ENCODE measurements around the gene CTNND2.
"Not testable (repeated sequence)": the region's sequence is repeated elsewhere in the genome, so short reads cannot be mapped to it uniquely, and the experiment has no call there.

Gene CTNND2

DNA sequence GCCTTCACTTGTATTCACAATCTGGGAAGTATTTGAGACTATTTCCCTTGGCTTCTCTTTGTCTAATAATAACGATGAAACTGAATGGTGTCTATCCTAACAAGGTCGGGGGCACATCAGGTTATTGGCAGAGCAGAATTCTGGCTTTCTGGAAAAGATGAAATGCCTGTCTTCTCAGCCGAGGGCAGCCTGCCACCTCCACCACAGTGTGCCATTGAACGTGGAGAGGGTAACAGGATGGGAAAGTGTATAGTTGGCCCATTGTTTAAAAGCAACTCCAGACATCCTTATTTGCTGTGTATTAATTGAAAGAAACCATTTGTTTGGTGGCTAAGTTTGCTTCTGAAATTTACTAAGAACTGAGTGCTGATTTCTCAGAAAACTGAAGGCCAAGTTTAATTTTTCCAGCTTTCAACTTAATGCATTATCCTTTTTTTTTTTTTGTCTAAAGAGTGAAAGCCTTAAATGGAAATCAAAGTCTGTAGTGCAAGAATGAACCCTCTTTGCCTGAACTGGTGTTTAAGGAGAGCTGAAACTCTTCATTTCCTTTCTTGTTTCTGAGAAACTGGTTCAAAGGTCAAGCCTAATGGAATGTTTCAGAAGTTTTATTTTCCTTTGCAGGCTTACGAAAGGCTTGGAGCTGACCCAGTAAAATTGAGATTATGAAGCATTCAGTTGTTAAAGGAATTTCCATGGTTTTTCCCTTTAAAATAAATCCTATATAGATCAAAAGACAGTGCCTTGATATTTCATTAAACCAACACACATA is 579.5 kb downstream of the CTNND2 start:
- no peak for DNase-seq (ENCODE audit: low read depth)
- no peak overlapping the region for H3K4me3 ChIP-seq (ENCODE audit: low read depth, low read length)
- no peak for TF ChIP-seq CTCF (IDR thresholded peaks at IDR 0.05; ENCODE audit: low read depth, low read length, missing control alignments)

DNA sequence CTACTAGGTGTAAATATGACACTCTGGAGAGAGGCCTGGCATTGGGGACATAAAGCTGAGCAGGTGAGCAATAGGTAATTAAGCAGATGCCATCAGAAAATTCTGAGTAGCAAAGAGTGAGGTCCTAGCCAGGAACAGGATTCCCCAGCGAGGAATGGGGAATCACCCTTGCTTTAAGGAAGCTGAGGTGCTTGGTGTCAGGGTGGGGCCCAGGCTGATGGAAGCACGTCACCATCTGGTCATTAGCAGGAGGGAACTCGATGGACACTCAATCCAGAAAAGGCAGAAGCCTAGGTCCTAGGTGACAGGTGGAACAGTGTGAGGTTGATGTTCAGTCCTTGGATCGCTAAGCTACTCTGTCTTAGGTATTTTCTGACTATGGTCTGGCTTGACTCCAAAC is 580.5 kb downstream of the CTNND2 start:
- DNase-seq (ENCODE audit: low read depth), result no peak
- H3K4me3 ChIP-seq (ENCODE audit: low read depth, low read length), result no peak overlapping the region
- no peak for TF ChIP-seq CTCF (IDR thresholded peaks at IDR 0.05; ENCODE audit: low read depth, low read length, missing control alignments)

DNA sequence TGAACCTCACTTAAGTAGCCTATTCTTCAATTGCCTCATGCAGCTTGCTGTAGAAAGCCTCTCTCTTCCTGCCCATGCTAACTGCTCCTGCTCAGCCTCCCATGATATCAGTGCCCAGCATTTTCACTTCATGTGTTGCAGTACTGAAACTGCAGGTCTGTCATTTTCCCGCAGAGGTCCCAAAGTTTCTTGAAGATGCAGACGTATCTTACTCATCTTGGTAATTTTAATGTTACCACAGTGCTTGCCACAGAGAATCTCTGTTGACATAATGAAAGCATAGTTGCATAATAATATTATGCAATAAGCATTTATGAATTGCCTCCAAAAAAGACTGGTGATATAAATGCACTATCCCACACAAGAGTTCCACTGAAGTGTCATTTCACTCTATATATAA is 582.1 kb downstream of the CTNND2 start:
- no peak for TF ChIP-seq CTCF (IDR thresholded peaks at IDR 0.05; ENCODE audit: low read depth, low read length, missing control alignments)
- no peak for DNase-seq (ENCODE audit: low read depth)
- H3K4me3 ChIP-seq (ENCODE audit: low read depth, low read length), result no peak overlapping the region

GRCh38 chr5:11319836-11320580 is 584.2 kb downstream of the CTNND2 start:
- H3K4me3 ChIP-seq (ENCODE audit: low read depth, low read length), result no peak overlapping the region
- DNase-seq (ENCODE audit: low read depth), result no peak
- no peak for TF ChIP-seq CTCF (IDR thresholded peaks at IDR 0.05; ENCODE audit: low read depth, low read length, missing control alignments)

DNA sequence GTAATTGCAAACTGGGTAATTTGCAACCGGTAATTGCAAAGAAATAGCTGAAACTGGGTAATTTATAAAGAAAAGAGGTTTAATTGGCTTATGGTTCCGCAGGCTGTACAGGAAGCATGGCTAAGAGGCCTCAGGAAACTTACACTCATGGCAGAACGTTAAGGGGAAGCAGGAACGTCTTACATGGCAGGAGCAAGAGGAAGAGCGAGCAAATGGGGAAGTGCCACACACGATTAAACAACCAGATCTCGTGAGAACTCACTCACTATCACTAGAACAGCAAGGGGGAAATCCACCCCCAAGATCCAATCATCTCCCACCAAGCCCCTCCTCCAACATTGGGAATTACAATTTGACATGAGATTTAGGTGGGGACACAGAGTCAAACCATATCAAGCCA is 590.6 kb downstream of the CTNND2 start:
- DNase-seq (ENCODE audit: low read depth); H3K4me3 ChIP-seq (ENCODE audit: low read depth, low read length): not testable (repeated sequence)

DNA sequence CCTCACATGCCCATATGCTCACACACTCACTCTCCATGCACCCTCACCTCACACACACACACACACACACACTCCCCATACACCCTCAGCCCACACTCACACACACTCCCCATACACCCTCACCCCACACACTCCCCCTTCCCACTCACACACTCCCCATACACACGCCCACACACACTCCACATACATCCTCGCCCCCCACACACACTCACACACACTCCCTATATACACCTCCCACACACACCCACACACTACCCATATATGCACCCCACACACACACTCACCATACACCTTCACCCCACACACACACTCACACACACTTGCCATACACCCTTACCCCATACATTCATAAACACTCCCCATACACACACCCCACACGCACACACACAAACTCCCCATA is 592.5 kb downstream of the CTNND2 start:
- DNase-seq (ENCODE audit: low read depth), result no peak
- H3K4me3 ChIP-seq (ENCODE audit: low read depth, low read length), result no peak overlapping the region
- no peak for TF ChIP-seq CTCF (IDR thresholded peaks at IDR 0.05; ENCODE audit: low read depth, low read length, missing control alignments)

DNA sequence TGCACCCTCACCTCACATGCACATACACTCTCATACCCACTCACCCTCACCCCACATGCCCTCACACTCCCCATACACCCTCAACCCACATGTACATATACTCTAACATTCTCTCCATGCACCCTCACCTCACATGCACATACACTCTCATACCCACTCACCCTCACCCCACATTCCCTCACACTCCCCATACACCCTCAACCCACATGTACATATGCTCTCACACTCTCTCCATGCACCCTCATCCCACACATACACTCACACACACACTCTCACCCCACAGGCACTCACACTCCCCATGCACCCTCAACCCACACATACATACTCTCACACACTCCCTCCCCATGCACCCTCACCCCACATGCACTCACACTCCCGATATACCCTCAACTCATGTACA is 593.0 kb downstream of the CTNND2 start:
- no peak for TF ChIP-seq CTCF (IDR thresholded peaks at IDR 0.05; ENCODE audit: low read depth, low read length, missing control alignments)
- DNase-seq (ENCODE audit: low read depth), result no peak
- H3K4me3 ChIP-seq (ENCODE audit: low read depth, low read length), result no peak overlapping the region

Data from GM12864 (cell line).